C4-2B (cell line): Measurements from ENCODE around the gene EPB41L4B.
"Not testable (repeated sequence)": the region's sequence is repeated elsewhere in the genome, so short reads cannot be mapped to it uniquely, and the experiment has no call there.

Experiments used
- H3K27ac ChIP-seq: fragments of 450-650 bp; 2 replicates; pipeline ENCODE4 v1.5.1; 2017
- CTCF ChIP-seq: fragments of 450-650 bp; conservative IDR thresholded peaks from 2 replicates; pipeline ENCODE4 v1.5.1; 2017; ENCODE audit warnings: mild to moderate bottlenecking
- ZFX ChIP-seq: fragments of 450-650 bp; IDR thresholded peaks from 2 replicates; pipeline ENCODE4 v1.6.1; 2017

EPB41L4B gene

GRCh38 chr9:109320742-109321448, at the start of gene EPB41L4B:
EPB41L4B (minus strand) TSS chr9:109321059; CDS start chr9:109320446, 613 bp downstream.
- peak within 1 kb of the TSS; percentile 85 for H3K27ac ChIP-seq
- TF ChIP-seq ZFX (no peak; the same call in 1 of the 2 replicates), CTCF (peak; percentile 98)

GRCh38 chr9:109369285-109369684, 48.4 kb upstream of the EPB41L4B start:
- TF ChIP-seq ZFX (no peak), CTCF (no peak)
- no peak overlapping the region for H3K27ac ChIP-seq

GRCh38 chr9:109360771-109361170, 39.9 kb upstream of the EPB41L4B start:
- no peak for TF ChIP-seq ZFX
- no peak for TF ChIP-seq CTCF
- peak overlapping the region; percentile 15; the same call in 1 of the 2 replicates for H3K27ac ChIP-seq

- not testable (repeated sequence) for H3K27ac ChIP-seq
Measured at GRCh38 chr9:109358968-109359603, 38.2 kb upstream of the EPB41L4B start.

- no peak for TF ChIP-seq ZFX
- no peak for TF ChIP-seq CTCF
- no peak overlapping the region for H3K27ac ChIP-seq
Measured at GRCh38 chr9:109355564-109356297, 34.9 kb upstream of the EPB41L4B start.

- TF ChIP-seq CTCF, result no peak
- no peak for TF ChIP-seq ZFX
- H3K27ac ChIP-seq, result no peak overlapping the region
Measured at GRCh38 chr9:109354190-109354589, 33.3 kb upstream of the EPB41L4B start.

- TF ChIP-seq CTCF (no peak), ZFX (no peak)
Measured at GRCh38 chr9:109351032-109351431, 30.2 kb upstream of the EPB41L4B start.

More at GRCh38 chr9:109351032-109351431, 30.2 kb upstream of the EPB41L4B start:
- H3K27ac ChIP-seq, result no peak overlapping the region
